ENCODE measurements around the gene IRX1.

The IRX1 gene

DNA sequence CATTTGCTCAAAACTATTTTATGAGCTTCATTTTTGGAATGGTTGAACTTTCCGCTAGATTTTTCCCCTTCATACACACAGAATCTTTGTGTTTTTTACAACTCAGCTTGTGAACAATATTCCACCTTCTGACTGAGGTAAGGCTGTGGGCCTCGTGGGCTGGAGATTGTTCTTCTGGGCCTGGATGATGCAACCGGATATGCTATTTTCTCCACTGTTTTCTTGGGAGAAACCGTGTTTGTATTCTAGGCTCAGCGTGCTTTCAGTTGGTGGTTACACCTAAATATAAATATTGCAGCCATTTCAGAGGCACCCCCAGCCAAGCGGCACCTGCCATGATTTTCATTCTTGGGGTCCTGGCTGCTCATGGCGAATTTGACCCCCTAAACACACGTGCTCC, 55.2 kb downstream of the IRX1 start:
- DNase-seq (ENCODE audit: low read depth in 3 of 3), result no peak

Data from stimulated activated CD4-positive, alpha-beta T cell treated with anti-CD3 and anti-CD28 coated beads, TNF-alpha, amount 100 ng/mL, for 48 hours (primary cell).